Thyroid gland (tissue), 4 donors: ENCODE measurements around the gene GPLD1. TPM values are rescaled to one million over a fixed set of nuclear protein-coding genes. Genes with fewer than 3 reads are reported as not detected.

ENCODE experiments used
- DNase-seq, 2 donors: peaks; one replicate each; pipeline ENCODE4 v3.0.0-alpha.2; 2019
- H3K27ac ChIP-seq, 3 donors: fragments of 200-600 bp; sonication (generic); 1 replicate in 2 of 3; 2 replicates in 1 of 3; pipeline ENCODE4 v1.5.1; 2016 to 2019; ENCODE audit warnings: mild to moderate bottlenecking in 1 of 3, moderate library complexity in 1 of 3
- H3K27me3 ChIP-seq: fragments of 200-600 bp; sonication (generic); one replicate; pipeline ENCODE4 v1.5.1; 2019
- H3K36me3 ChIP-seq, 2 donors: fragments of 200-600 bp; sonication (generic); one replicate each; pipeline ENCODE4 v1.5.1; 2016 to 2019
- H3K4me1 ChIP-seq, 2 donors: fragments of 200-600 bp; sonication (generic); one replicate each; pipeline ENCODE4 v1.5.1; 2017 to 2019
- H3K4me3 ChIP-seq, 3 donors: fragments of 200-600 bp; sonication (generic); replicated peaks in 1 of 3; 1 replicate in 2 of 3; 2 replicates in 1 of 3; pipeline ENCODE4 v1.5.1; 2016; ENCODE audit warnings: mild to moderate bottlenecking in 1 of 3
- H3K9me3 ChIP-seq: fragments of 200-600 bp; sonication (generic); one replicate; pipeline ENCODE4 v1.5.1; 2017
- POLR2A ChIP-seq, 2 donors: fragments of 450-650 bp; IDR thresholded peaks; one replicate each; pipeline ENCODE4 v1.6.1; 2017; ENCODE audit warnings: antibody characterized with exemption in 2 of 2, mild to moderate bottlenecking in 2 of 2, moderate library complexity in 1 of 2
- WGBS, 2 donors: methylation state at CpG; one replicate each; pipeline ENCODE4 v1.1.5; 2017; 5-methylcytosine and 5-hydroxymethylcytosine counted together
- intact Hi-C: fragments of 100-400 bp; cut with DNase I; formaldehyde crosslinking; loops from one replicate; pipeline ENCODE4 v1.15.1; 2023
- total RNA-seq, 4 donors: library from RNA; depleted of rRNA; stranded (reverse); fragments of >200 nt; gene quantifications; one replicate each; pipeline ENCODE4 v1.2.3, GENCODE V29; 2016
- TF ChIP-seq, protein P1 (sequence below), 6 experiments: fragments of 200-600 bp in 3 of 6; fragments of 450-650 bp in 3 of 6; sonication (generic) in 3 of 6; IDR thresholded peaks; one replicate each; pipeline ENCODE4 v1.5.1; 2016 to 2019; ENCODE audit warnings: antibody characterized with exemption in 6 of 6, mild to moderate bottlenecking in 2 of 6, inconsistent platforms in 1 of 6, moderate library complexity in 1 of 6

The GPLD1 gene
- total RNA-seq, 4 donors from 2014 or later: 5.1 to 15.2 (median 8.5) TPM

- H3K27ac ChIP-seq: no peak overlapping the region
- no peak for DNase-seq
- H3K9me3 ChIP-seq: no peaks in the 10 kb centered on the region
- no peak overlapping the region for H3K4me3 ChIP-seq
- intact Hi-C loops: no loop called here
- H3K4me1 ChIP-seq: no peaks in the 10 kb centered on the region
- H3K27me3 ChIP-seq: no peaks in the 10 kb centered on the region
- no peak for TF ChIP-seq POLR2A (IDR thresholded peaks at IDR 0.05)
- TF ChIP-seq, protein P1, sequence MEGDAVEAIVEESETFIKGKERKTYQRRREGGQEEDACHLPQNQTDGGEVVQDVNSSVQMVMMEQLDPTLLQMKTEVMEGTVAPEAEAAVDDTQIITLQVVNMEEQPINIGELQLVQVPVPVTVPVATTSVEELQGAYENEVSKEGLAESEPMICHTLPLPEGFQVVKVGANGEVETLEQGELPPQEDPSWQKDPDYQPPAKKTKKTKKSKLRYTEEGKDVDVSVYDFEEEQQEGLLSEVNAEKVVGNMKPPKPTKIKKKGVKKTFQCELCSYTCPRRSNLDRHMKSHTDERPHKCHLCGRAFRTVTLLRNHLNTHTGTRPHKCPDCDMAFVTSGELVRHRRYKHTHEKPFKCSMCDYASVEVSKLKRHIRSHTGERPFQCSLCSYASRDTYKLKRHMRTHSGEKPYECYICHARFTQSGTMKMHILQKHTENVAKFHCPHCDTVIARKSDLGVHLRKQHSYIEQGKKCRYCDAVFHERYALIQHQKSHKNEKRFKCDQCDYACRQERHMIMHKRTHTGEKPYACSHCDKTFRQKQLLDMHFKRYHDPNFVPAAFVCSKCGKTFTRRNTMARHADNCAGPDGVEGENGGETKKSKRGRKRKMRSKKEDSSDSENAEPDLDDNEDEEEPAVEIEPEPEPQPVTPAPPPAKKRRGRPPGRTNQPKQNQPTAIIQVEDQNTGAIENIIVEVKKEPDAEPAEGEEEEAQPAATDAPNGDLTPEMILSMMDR (IDR thresholded peaks at IDR 0.05): no peak
- no peaks in the 10 kb centered on the region for H3K36me3 ChIP-seq
- 87 to 94% methylated on average over 16 of the region's 16 CpGs for WGBS, 2 donors
These were observed 48.3 kb downstream of the GPLD1 start for GRCh38 chr6:24440897-24441598.

DNA sequence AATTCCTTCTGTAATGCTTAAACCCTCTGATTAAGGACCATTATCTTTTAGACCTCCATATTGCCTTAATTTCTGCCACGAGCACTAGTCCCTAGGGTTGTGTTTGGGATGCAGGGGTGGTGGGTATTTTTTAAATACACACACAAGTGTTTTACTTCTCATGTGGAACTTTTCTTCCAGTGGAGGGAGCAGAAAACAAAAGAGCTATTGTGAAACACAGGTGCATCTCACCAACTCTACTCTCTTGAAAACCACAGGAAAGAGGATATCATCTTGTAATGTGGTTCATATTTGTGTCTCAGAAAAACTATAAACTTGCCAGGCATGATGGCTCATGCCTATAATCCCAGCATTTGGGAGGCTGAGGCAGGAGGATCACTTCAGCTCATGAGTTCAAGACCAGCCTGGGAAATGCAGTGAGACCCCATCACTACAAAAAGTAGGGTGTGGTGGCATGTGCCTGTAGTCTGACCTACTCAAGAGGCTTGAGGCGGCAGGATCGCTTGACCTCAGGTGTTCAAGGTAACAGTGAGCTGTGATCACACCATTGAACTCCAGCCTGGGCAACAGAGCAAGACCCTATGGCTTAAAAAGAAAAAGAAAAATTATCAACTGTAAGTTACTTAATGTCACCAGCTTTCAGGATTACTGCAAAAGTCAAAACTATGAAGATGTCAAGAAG lies 49.4 kb downstream of the GPLD1 start:
- intact Hi-C loops: no loop called here

GRCh38 chr6:24436979-24437378 lies 52.4 kb downstream of the GPLD1 start:
- TF ChIP-seq POLR2A (IDR thresholded peaks at IDR 0.05): no peak
- TF ChIP-seq, protein P1 (IDR thresholded peaks at IDR 0.05): no peak
- no peak for DNase-seq
- no peaks in the 10 kb centered on the region for H3K27me3 ChIP-seq
- intact Hi-C loops: no loop called here
- H3K4me1 ChIP-seq: no peaks in the 10 kb centered on the region
- H3K36me3 ChIP-seq: no peaks in the 10 kb centered on the region
- H3K4me3 ChIP-seq: no peak overlapping the region
- WGBS, 2 donors: 92 to 96% methylated on average over 14 of the region's 14 CpGs
- H3K27ac ChIP-seq: no peak overlapping the region
- no peaks in the 10 kb centered on the region for H3K9me3 ChIP-seq

More for the DNA sequence above, 49.4 kb downstream of the GPLD1 start:
- 94 to 97% methylated on average over 3 of the region's 3 CpGs for WGBS, 2 donors
- no peak for DNase-seq
- H3K9me3 ChIP-seq: no peaks in the 10 kb centered on the region
- no peaks in the 10 kb centered on the region for H3K27me3 ChIP-seq
- TF ChIP-seq POLR2A (IDR thresholded peaks at IDR 0.05): no peak
- TF ChIP-seq, protein P1 (IDR thresholded peaks at IDR 0.05): no peak
- no peaks in the 10 kb centered on the region for H3K4me1 ChIP-seq
- no peaks in the 10 kb centered on the region for H3K36me3 ChIP-seq
- H3K4me3 ChIP-seq: no peak overlapping the region
- H3K27ac ChIP-seq: no peak overlapping the region

DNA sequence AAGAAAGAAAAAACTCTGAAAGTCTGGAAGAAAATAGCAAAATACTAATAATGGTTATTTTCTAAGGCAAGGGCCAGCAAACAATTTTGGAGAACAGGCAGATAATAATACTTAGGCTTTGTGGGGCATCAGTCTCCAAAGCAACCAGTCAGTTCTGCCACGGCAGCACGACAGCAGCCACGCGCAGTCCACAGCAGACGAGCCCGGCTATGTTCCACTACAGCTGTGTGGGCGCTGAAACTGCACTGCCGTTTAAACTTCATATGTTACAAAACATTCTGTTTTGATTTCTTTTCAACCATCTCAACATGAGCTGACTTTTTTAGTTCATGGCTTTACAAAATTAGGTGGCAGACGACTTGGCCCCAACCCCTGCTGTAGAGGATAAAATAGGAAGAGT lies 56.8 kb downstream of the GPLD1 start:
- WGBS, 2 donors: 93 to 95% methylated on average over 9 of the region's 9 CpGs
- Histone ChIP-seq H3K9me3 (no peaks in the 10 kb centered on the region), H3K27me3 (no peaks in the 10 kb centered on the region), H3K4me3 (no peak overlapping the region), H3K36me3 (no peaks in the 10 kb centered on the region), H3K27ac (no peak overlapping the region), H3K4me1 (no peaks in the 10 kb centered on the region)
- TF ChIP-seq, protein P1 (IDR thresholded peaks at IDR 0.05): no peak
- TF ChIP-seq POLR2A (IDR thresholded peaks at IDR 0.05): no peak
- intact Hi-C loops: no loop called here
- DNase-seq: no peak

GRCh38 chr6:24431045-24431451 lies 58.3 kb downstream of the GPLD1 start:
- DNase-seq: peak; percentile 13 to 14
- Histone ChIP-seq H3K27me3 (no peaks in the 10 kb centered on the region), H3K4me3 (no peak overlapping the region), H3K9me3 (no peaks in the 10 kb centered on the region), H3K4me1 (no peaks in the 10 kb centered on the region), H3K27ac (no peak overlapping the region), H3K36me3 (no peaks in the 10 kb centered on the region)
- intact Hi-C loops: no loop called here
- WGBS, 2 donors: 66 to 89% methylated on average over 1 of the region's 1 CpG
- TF ChIP-seq POLR2A (IDR thresholded peaks at IDR 0.05): no peak
- TF ChIP-seq, protein P1 (IDR thresholded peaks at IDR 0.05): peak; percentile 45 to 69 (median 63)
